T-cell (primary cell): ENCODE data around the gene CACNB2. TPM values are rescaled to one million over a fixed set of nuclear protein-coding genes. Genes with fewer than 3 reads are reported as not detected.

Experiments
- ATAC-seq, 4 experiments: fragments of 200-7000 bp in 3 of 4; fragments of 150-1000 bp in 1 of 4; cut with Tn5 transposase; replicated peaks in 1 of 4; 1 replicate in 3 of 4; 2 replicates in 1 of 4; pipeline ENCODE4 v1.10.0; 2021; ENCODE audit warnings: moderate library complexity in 3 of 4, mild to moderate bottlenecking in 2 of 4, moderate number of reproducible peaks in 1 of 4
- CTCF ChIA-PET, 2 donors: fragments of 300-600 bp; sonication (Branson Sonifier 250); formaldehyde crosslinking; loops; one replicate each; lab custom pipeline; 2022; ENCODE audit warnings: antibody characterized with exemption in 2 of 2; lab: Charles Lee
- POLR2A ChIA-PET, 2 donors: fragments of 300-600 bp; sonication (Branson Sonifier 250); formaldehyde crosslinking; loops; one replicate each; lab custom pipeline; 2022; ENCODE audit warnings: antibody characterized with exemption in 2 of 2; lab: Charles Lee
- DNase-seq, 35 experiments: peaks; one replicate each; pipeline versions ENCODE4 v3.0.0 to v3.0.0-alpha.2; 2013 to 2023
- H3K27ac ChIP-seq: one replicate; pipeline ENCODE4 v1.5.1; 2013; ENCODE audit warnings: low read length
- H3K27me3 ChIP-seq, 2 experiments: replicated peaks in 1 of 2; 1 replicate in 1 of 2; 2 replicates in 1 of 2; pipeline versions ENCODE4 v1.6.1 to v1.7.0; 2013; ENCODE audit warnings: low read length in 1 of 2, mixed read lengths in 1 of 2; ENCODE audit not compliant: control insufficient read depth in 2 of 2, insufficient read depth in 2 of 2; ENCODE audit errors: extremely low read depth in 1 of 2
- H3K36me3 ChIP-seq, 2 donors: 1 replicate in 1 of 2; 2 replicates in 1 of 2; pipeline versions ENCODE4 v1.6.1 to v1.7.0; 2013; ENCODE audit warnings: low read length in 1 of 2; ENCODE audit not compliant: control insufficient read depth in 2 of 2, insufficient read depth in 1 of 2; ENCODE audit errors: extremely low read depth in 1 of 2
- H3K4me1 ChIP-seq, 2 experiments: 1 replicate in 1 of 2; 2 replicates in 1 of 2; pipeline versions ENCODE4 v1.6.1 to v1.7.0; 2013; ENCODE audit warnings: low read length in 2 of 2, mixed read lengths in 1 of 2; ENCODE audit not compliant: insufficient read depth in 2 of 2, control insufficient read depth in 1 of 2; ENCODE audit errors: extremely low read depth in 1 of 2
- H3K4me3 ChIP-seq, 2 donors: 1 replicate in 1 of 2; 2 replicates in 1 of 2; pipeline versions ENCODE4 v1.5.1 to v1.7.0; 2013; ENCODE audit warnings: mild to moderate bottlenecking in 2 of 2, low read length in 1 of 2, moderate library complexity in 1 of 2; ENCODE audit not compliant: control insufficient read depth in 1 of 2; ENCODE audit errors: extremely low read depth in 1 of 2
- H3K9me3 ChIP-seq: 2 replicates; pipeline ENCODE4 v1.7.0; 2013
- H3K27ac Mint-ChIP-seq, 2 donors: one replicate each; pipeline ENCODE4 v1.8.0; 2020 to 2021; ENCODE audit warnings: mild to moderate bottlenecking in 2 of 2, mixed read lengths in 2 of 2
- H3K27me3 Mint-ChIP-seq, 2 donors: one replicate each; pipeline ENCODE4 v1.8.0; 2021 to 2022; ENCODE audit warnings: mixed read lengths in 2 of 2
- H3K36me3 Mint-ChIP-seq: one replicate; pipeline ENCODE4 v1.8.0; 2021; ENCODE audit warnings: mixed read lengths
- H3K4me1 Mint-ChIP-seq, 3 donors: one replicate each; pipeline ENCODE4 v1.8.0; 2020 to 2022; ENCODE audit warnings: mixed read lengths in 3 of 3, mild to moderate bottlenecking in 1 of 3
- H3K4me3 Mint-ChIP-seq, 3 donors: one replicate each; pipeline ENCODE4 v1.8.0; 2020 to 2022; ENCODE audit warnings: mild to moderate bottlenecking in 3 of 3, mixed read lengths in 3 of 3, moderate library complexity in 3 of 3
- H3K9me3 Mint-ChIP-seq, 3 donors: one replicate each; pipeline ENCODE4 v1.8.0; 2020 to 2022; ENCODE audit warnings: mixed read lengths in 3 of 3
- WGBS: methylation state at CpG from one replicate; pipeline ENCODE4 v1.1.5; 2013; ENCODE audit warnings: missing lambda C conversion rate; ENCODE audit not compliant: insufficient coverage; 5-methylcytosine and 5-hydroxymethylcytosine counted together
- total RNA-seq, 35 experiments: library from RNA in 6 of 35; stranded (reverse) in 6 of 35; fragments of 120-200 nt in 1 of 35; gene quantifications; one replicate each; pipeline versions ENCODE4 v1.2.1 to v1.2.4 and lab custom pipeline; 2013 to 2026

Gene CACNB2
- total RNA-seq, 5 donors from 2014 or later (not counting 1 experiment from before 2014, with no cell fraction given), result not detected

DNA sequence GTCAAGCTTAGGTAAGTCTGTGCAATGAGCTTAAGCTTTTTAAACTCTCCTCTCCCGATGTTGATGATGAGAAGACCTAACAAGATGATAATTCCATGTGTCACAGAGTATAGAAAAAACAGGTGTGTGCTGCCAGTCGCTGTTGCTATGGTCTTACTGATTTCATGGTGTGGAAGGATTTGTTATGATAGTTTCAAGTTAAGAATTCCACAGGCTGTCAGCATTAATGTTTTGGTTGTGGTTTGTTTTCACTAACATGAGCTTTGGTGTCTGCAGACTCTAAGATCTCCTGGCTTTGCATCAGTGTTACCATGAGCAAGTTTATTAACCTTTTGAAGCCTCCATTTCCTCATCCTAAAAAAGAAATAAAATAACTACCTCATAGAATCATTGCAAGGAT, 387.5 kb downstream of the CACNB2 start:
- Histone ChIP-seq H3K27ac (no peak overlapping the region), H3K27me3 (no peaks in the 10 kb centered on the region), H3K36me3 (no peaks in the 10 kb centered on the region), H3K4me3 (no peak overlapping the region), H3K9me3 (no peaks in the 10 kb centered on the region), H3K4me1 (no peaks in the 10 kb centered on the region)
- WGBS, result 94% methylated on average over 2 of the region's 2 CpGs
- H3K27me3 Mint-ChIP-seq, result no peaks in the 10 kb centered on the region
- H3K36me3 Mint-ChIP-seq, result peaks cover 25% of the 10 kb centered on the region
- ATAC-seq (no peak), DNase-seq (no peak)
- no peaks in the 10 kb centered on the region for H3K4me1 Mint-ChIP-seq
- ChIA-PET POLR2A (no interaction called here), CTCF (no interaction called here)
- no peak overlapping the region for H3K4me3 Mint-ChIP-seq
- H3K9me3 Mint-ChIP-seq, result peaks cover 3 to 12% (median 6%) of the 10 kb centered on the region in 3 donors
- no peak overlapping the region for H3K27ac Mint-ChIP-seq

DNA sequence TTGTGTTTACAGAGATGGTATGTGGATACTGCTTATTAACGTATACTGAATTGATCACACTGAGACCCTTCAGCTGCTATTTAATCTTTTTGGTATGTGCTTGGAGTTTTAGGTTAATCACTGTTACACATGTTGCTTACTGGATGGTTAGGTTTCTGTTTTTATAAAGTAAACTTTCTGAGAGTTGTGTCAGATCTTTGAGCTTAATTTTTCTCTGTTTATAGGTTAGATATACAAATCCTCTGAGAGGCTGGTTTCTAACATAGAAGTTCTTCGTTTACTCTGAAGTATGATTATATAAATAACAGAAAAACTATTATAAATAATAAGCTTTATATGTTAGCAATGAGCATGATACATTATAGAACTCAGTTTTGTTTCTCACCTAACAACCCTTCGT, 388.1 kb downstream of the CACNB2 start:
- Mint-ChIP-seq H3K4me3 (no peak overlapping the region), H3K36me3 (peaks cover 28% of the 10 kb centered on the region), H3K27me3 (no peaks in the 10 kb centered on the region), H3K27ac (no peak overlapping the region), H3K4me1 (no peaks in the 10 kb centered on the region), H3K9me3 (peaks cover 3 to 12% (median 6%) of the 10 kb centered on the region in 3 donors)
- ATAC-seq (no peak), DNase-seq (no peak)
- H3K36me3 ChIP-seq, result no peaks in the 10 kb centered on the region
- CTCF ChIA-PET, result no interaction called here
- POLR2A ChIA-PET, result no interaction called here
- no peaks in the 10 kb centered on the region for H3K4me1 ChIP-seq
- no CpG with 5 or more reads among the region's 3 CpGs for WGBS
- no peak overlapping the region for H3K4me3 ChIP-seq
- H3K27ac ChIP-seq, result no peak overlapping the region
- H3K27me3 ChIP-seq, result no peaks in the 10 kb centered on the region
- no peaks in the 10 kb centered on the region for H3K9me3 ChIP-seq

DNA sequence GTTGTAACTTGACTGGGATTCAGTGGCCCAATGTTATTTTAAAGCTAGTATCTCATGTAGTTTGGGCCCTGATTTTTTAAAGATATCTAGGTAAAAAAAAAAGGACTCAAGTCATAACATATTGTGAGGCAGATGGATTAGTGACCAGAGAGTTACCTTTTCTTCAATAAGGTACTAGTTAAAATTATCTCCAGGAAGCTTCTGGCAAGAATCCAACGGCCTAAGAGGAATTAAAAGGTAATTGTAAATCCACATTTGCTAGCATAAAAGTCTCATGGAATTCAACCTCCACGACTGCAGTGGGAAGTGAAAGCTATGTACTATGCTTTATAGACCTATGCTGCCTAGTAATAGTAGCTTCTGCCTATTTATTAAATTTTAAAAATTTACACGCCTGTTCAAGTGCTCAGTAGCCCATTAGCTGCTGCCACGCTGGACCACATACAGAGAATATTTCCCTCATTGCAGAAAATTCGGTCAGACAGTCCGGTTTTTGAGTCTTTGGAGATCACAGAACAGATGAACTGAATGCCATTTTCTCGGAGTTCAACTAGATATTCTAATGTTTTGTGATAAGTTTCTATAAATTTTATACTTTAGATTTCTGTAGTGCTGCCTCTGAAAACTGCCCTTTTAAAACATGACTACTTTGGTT, 392.8 kb downstream of the CACNB2 start:
- ATAC-seq (no peak), DNase-seq (no peak)
- Histone ChIP-seq H3K27ac (no peak overlapping the region), H3K4me1 (no peaks in the 10 kb centered on the region), H3K9me3 (no peaks in the 10 kb centered on the region), H3K27me3 (no peaks in the 10 kb centered on the region), H3K36me3 (peaks cover 0 to 7% of the 10 kb centered on the region in 2 donors), H3K4me3 (no peak overlapping the region)
- 100% methylated on average over 4 of the region's 7 CpGs for WGBS
- ChIA-PET POLR2A (no interaction called here), CTCF (interaction anchor here in 1 of 2 donors (0.6 kb wide), 1 partner anchor 103 kb away, joined by 3 read pairs; no protein-coding TSS in a partner anchor)
- no peak overlapping the region for H3K4me3 Mint-ChIP-seq
- H3K27me3 Mint-ChIP-seq, result no peaks in the 10 kb centered on the region
- no peak overlapping the region for H3K27ac Mint-ChIP-seq
- H3K36me3 Mint-ChIP-seq, result peaks cover 38% of the 10 kb centered on the region
- H3K9me3 Mint-ChIP-seq, result peaks cover 3 to 12% (median 6%) of the 10 kb centered on the region in 3 donors
- H3K4me1 Mint-ChIP-seq, result no peaks in the 10 kb centered on the region

DNA sequence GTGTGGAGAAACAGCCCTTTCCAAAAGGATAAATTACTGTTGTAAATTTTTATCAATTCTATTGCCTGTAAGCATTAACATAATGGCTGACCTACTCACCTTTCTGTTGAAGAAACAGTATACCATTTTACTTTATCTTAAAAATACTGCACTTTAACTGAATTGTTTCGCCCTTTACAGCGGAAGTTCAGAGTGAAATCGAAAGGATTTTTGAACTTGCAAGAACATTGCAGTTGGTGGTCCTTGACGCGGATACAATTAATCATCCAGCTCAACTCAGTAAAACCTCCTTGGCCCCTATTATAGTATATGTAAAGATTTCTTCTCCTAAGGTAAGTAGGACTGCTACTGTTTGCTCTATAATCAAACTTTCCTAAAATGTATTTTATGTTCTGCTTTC, 393.7 kb downstream of the CACNB2 start:
- H3K4me1 Mint-ChIP-seq, result no peaks in the 10 kb centered on the region
- no peaks in the 10 kb centered on the region for H3K9me3 ChIP-seq
- H3K4me1 ChIP-seq, result no peaks in the 10 kb centered on the region
- no peak overlapping the region for H3K4me3 Mint-ChIP-seq
- H3K27me3 Mint-ChIP-seq, result no peaks in the 10 kb centered on the region
- H3K27me3 ChIP-seq, result no peaks in the 10 kb centered on the region
- no peak overlapping the region for H3K27ac ChIP-seq
- H3K9me3 Mint-ChIP-seq, result peaks cover 3 to 12% (median 6%) of the 10 kb centered on the region in 3 donors
- H3K4me3 ChIP-seq, result no peak overlapping the region
- ATAC-seq (no peak), DNase-seq (no peak)
- no CpG with 5 or more reads among the region's 5 CpGs for WGBS
- peaks cover 0 to 7% of the 10 kb centered on the region in 2 donors for H3K36me3 ChIP-seq
- POLR2A ChIA-PET, result no interaction called here
- CTCF ChIA-PET, result no interaction called here
- peaks cover 45% of the 10 kb centered on the region for H3K36me3 Mint-ChIP-seq
- no peak overlapping the region for H3K27ac Mint-ChIP-seq

- Histone ChIP-seq H3K27ac (no peak overlapping the region), H3K4me3 (no peak overlapping the region), H3K27me3 (no peaks in the 10 kb centered on the region), H3K36me3 (peaks cover 5 to 30% of the 10 kb centered on the region in 2 donors), H3K9me3 (no peaks in the 10 kb centered on the region), H3K4me1 (no peaks in the 10 kb centered on the region)
- Mint-ChIP-seq H3K36me3 (peaks cover 55% of the 10 kb centered on the region), H3K4me1 (no peaks in the 10 kb centered on the region), H3K4me3 (no peak overlapping the region), H3K27ac (no peak overlapping the region), H3K9me3 (no peaks in the 10 kb centered on the region), H3K27me3 (no peaks in the 10 kb centered on the region)
- 93% methylated on average over 15 of the region's 22 CpGs for WGBS
- ATAC-seq (no peak), DNase-seq (no peak)
- CTCF ChIA-PET, result no interaction called here
- POLR2A ChIA-PET, result no interaction called here
These were observed 399.1 kb downstream of the CACNB2 start for GRCh38 chr10:18539335-18539734.

- H3K4me3 Mint-ChIP-seq, result no peak overlapping the region
- no peaks in the 10 kb centered on the region for H3K4me1 ChIP-seq
- H3K9me3 Mint-ChIP-seq, result no peaks in the 10 kb centered on the region
- H3K36me3 Mint-ChIP-seq, result peaks cover 60% of the 10 kb centered on the region
- no peak for ATAC-seq
- no peak overlapping the region for H3K27ac ChIP-seq
- no peak overlapping the region for H3K27ac Mint-ChIP-seq
- DNase-seq, result no peak
- H3K4me1 Mint-ChIP-seq, result no peaks in the 10 kb centered on the region
- no peaks in the 10 kb centered on the region for H3K27me3 ChIP-seq
- ChIA-PET CTCF (no interaction called here), POLR2A (no interaction called here)
- H3K4me3 ChIP-seq, result no peak overlapping the region
- H3K9me3 ChIP-seq, result no peaks in the 10 kb centered on the region
- H3K36me3 ChIP-seq, result peaks cover 7 to 38% of the 10 kb centered on the region in 2 donors
- H3K27me3 Mint-ChIP-seq, result no peaks in the 10 kb centered on the region
These were observed 400.0 kb downstream of the CACNB2 start for GRCh38 chr10:18540195-18540594.
